Measurements from ENCODE around the gene SLC1A7. TPM values are rescaled to one million over a fixed set of nuclear protein-coding genes. Genes with fewer than 3 reads are reported as not detected.

Gene SLC1A7
- total and polyA plus RNA-seq, 2 of the 13 experiments (the other 11 are each of a cell fraction or from before 2014, with no cell fraction given) = 0.04 to 2.0 TPM

DNA sequence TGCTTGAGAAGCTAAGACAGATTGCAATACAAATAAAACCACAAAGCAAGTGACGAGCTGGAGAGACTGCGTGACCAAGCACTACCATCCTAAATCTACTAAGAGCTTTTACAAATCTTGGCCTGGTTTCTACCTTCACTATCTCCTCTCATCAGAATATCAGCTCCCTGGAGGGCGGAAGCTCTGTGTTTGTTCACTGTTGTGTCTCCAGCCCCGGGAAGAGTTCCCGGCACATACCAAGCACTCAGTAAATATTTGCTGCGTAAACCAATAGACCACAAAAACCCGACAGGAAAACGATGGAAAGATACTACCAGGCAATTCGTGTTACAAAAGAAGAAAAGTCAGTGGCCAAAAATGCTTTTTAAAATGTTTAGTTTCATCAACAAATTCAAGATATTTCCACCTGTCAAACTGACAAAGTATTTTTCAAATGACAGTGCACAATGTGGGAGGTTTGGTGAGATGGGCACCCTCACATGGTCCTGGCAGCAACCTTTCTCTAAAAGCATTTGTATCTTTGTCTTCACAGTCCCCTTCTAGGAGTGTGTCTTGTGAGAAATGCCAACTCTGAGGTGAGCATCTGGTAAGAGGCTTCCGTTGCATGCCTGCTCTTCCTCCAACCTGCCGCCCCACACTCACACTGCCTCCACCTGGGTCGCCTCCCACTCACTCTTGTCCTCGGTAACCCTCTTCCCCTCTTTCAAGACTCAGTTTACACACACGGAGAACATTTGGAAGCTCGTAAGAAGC is 34.7 kb downstream of the SLC1A7 start (continued):
- TF ChIP-seq, protein P1, sequence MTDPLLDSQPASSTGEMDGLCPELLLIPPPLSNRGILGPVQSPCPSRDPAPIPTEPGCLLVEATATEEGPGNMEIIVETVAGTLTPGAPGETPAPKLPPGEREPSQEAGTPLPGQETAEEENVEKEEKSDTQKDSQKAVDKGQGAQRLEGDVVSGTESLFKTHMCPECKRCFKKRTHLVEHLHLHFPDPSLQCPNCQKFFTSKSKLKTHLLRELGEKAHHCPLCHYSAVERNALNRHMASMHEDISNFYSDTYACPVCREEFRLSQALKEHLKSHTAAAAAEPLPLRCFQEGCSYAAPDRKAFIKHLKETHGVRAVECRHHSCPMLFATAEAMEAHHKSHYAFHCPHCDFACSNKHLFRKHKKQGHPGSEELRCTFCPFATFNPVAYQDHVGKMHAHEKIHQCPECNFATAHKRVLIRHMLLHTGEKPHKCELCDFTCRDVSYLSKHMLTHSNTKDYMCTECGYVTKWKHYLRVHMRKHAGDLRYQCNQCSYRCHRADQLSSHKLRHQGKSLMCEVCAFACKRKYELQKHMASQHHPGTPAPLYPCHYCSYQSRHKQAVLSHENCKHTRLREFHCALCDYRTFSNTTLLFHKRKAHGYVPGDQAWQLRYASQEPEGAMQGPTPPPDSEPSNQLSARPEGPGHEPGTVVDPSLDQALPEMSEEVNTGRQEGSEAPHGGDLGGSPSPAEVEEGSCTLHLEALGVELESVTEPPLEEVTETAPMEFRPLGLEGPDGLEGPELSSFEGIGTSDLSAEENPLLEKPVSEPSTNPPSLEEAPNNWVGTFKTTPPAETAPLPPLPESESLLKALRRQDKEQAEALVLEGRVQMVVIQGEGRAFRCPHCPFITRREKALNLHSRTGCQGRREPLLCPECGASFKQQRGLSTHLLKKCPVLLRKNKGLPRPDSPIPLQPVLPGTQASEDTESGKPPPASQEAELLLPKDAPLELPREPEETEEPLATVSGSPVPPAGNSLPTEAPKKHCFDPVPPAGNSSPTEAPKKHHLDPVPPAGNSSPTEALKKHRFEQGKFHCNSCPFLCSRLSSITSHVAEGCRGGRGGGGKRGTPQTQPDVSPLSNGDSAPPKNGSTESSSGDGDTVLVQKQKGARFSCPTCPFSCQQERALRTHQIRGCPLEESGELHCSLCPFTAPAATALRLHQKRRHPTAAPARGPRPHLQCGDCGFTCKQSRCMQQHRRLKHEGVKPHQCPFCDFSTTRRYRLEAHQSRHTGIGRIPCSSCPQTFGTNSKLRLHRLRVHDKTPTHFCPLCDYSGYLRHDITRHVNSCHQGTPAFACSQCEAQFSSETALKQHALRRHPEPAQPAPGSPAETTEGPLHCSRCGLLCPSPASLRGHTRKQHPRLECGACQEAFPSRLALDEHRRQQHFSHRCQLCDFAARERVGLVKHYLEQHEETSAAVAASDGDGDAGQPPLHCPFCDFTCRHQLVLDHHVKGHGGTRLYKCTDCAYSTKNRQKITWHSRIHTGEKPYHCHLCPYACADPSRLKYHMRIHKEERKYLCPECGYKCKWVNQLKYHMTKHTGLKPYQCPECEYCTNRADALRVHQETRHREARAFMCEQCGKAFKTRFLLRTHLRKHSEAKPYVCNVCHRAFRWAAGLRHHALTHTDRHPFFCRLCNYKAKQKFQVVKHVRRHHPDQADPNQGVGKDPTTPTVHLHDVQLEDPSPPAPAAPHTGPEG (CRISPR knock-in tag; IDR thresholded peaks at IDR 0.05) = no peak
- TF ChIP-seq ZFX (CRISPR knock-in tag; IDR thresholded peaks at IDR 0.05; ENCODE audit: low read depth) (peak; percentile 67), ZSCAN25 (CRISPR knock-in tag; IDR thresholded peaks at IDR 0.05) (0 out of 2 replicates have a peak, but pooled peaks have one; percentile 31), CREM (IDR thresholded peaks at IDR 0.05) (peak; percentile 81), CREM (CRISPR knock-in tag; IDR thresholded peaks at IDR 0.05) (no peak), PHF8 (CRISPR knock-in tag; IDR thresholded peaks at IDR 0.05) (no peak), ZNF234 (CRISPR knock-in tag; conservative IDR thresholded peaks at IDR 0.05) (no peak), ZNF329 (CRISPR knock-in tag; IDR thresholded peaks at IDR 0.05; ENCODE audit: low read depth) (no peak), IRF2 (CRISPR knock-in tag; IDR thresholded peaks at IDR 0.05) (peak; percentile 76; the same call in 1 of the 2 replicates), DPF2 (CRISPR knock-in tag; IDR thresholded peaks at IDR 0.05; ENCODE audit: borderline replicate concordance, low read depth) (peak; percentile 81), TBP (CRISPR knock-in tag; IDR thresholded peaks at IDR 0.05) (no peak)
- TF ChIP-seq, protein P2, sequence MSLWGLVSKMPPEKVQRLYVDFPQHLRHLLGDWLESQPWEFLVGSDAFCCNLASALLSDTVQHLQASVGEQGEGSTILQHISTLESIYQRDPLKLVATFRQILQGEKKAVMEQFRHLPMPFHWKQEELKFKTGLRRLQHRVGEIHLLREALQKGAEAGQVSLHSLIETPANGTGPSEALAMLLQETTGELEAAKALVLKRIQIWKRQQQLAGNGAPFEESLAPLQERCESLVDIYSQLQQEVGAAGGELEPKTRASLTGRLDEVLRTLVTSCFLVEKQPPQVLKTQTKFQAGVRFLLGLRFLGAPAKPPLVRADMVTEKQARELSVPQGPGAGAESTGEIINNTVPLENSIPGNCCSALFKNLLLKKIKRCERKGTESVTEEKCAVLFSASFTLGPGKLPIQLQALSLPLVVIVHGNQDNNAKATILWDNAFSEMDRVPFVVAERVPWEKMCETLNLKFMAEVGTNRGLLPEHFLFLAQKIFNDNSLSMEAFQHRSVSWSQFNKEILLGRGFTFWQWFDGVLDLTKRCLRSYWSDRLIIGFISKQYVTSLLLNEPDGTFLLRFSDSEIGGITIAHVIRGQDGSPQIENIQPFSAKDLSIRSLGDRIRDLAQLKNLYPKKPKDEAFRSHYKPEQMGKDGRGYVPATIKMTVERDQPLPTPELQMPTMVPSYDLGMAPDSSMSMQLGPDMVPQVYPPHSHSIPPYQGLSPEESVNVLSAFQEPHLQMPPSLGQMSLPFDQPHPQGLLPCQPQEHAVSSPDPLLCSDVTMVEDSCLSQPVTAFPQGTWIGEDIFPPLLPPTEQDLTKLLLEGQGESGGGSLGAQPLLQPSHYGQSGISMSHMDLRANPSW (CRISPR knock-in tag; IDR thresholded peaks at IDR 0.05; ENCODE audit: borderline replicate concordance) = peak; percentile 72
- TF ChIP-seq, protein P3, sequence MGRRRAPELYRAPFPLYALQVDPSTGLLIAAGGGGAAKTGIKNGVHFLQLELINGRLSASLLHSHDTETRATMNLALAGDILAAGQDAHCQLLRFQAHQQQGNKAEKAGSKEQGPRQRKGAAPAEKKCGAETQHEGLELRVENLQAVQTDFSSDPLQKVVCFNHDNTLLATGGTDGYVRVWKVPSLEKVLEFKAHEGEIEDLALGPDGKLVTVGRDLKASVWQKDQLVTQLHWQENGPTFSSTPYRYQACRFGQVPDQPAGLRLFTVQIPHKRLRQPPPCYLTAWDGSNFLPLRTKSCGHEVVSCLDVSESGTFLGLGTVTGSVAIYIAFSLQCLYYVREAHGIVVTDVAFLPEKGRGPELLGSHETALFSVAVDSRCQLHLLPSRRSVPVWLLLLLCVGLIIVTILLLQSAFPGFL (CRISPR knock-in tag; IDR thresholded peaks at IDR 0.05) = no peak
- TF ChIP-seq, protein P4, sequence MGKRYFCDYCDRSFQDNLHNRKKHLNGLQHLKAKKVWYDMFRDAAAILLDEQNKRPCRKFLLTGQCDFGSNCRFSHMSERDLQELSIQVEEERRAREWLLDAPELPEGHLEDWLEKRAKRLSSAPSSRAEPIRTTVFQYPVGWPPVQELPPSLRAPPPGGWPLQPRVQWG (CRISPR knock-in tag; IDR thresholded peaks at IDR 0.05; ENCODE audit: borderline replicate concordance, low read depth) = no peak
- TF ChIP-seq, protein P5, sequence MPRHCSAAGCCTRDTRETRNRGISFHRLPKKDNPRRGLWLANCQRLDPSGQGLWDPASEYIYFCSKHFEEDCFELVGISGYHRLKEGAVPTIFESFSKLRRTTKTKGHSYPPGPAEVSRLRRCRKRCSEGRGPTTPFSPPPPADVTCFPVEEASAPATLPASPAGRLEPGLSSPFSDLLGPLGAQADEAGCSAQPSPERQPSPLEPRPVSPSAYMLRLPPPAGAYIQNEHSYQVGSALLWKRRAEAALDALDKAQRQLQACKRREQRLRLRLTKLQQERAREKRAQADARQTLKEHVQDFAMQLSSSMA (CRISPR knock-in tag; IDR thresholded peaks at IDR 0.05) = no peak
- TF ChIP-seq, protein P6, sequence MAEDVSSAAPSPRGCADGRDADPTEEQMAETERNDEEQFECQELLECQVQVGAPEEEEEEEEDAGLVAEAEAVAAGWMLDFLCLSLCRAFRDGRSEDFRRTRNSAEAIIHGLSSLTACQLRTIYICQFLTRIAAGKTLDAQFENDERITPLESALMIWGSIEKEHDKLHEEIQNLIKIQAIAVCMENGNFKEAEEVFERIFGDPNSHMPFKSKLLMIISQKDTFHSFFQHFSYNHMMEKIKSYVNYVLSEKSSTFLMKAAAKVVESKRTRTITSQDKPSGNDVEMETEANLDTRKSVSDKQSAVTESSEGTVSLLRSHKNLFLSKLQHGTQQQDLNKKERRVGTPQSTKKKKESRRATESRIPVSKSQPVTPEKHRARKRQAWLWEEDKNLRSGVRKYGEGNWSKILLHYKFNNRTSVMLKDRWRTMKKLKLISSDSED (CRISPR knock-in tag; IDR thresholded peaks at IDR 0.05) = no peak

Data from HepG2 (cell line).